ENCODE measurements around the gene PAX7.
"Not testable (repeated sequence)": the region's sequence is repeated elsewhere in the genome, so short reads cannot be mapped to it uniquely, and the experiment has no call there.

Gene PAX7

GRCh38 chr1:18752409-18752808, 121.8 kb downstream of the PAX7 start:
- no peak for DNase-seq (ENCODE audit: low read depth)
- TF ChIP-seq CTCF (conservative IDR thresholded peaks at IDR 0.05; ENCODE audit: low read depth, low read length) = no peak
- H3K4me3 ChIP-seq (ENCODE audit: low read depth, low read length) = no peak overlapping the region

- TF ChIP-seq CTCF (conservative IDR thresholded peaks at IDR 0.05; ENCODE audit: low read depth, low read length) = no peak
- no peak overlapping the region for H3K4me3 ChIP-seq (ENCODE audit: low read depth, low read length)
- DNase-seq (ENCODE audit: low read depth) = no peak
Observed at GRCh38 chr1:18760156-18760555, 129.5 kb downstream of the PAX7 start.

- DNase-seq (ENCODE audit: low read depth) = no peak
- no peak overlapping the region for H3K4me3 ChIP-seq (ENCODE audit: low read depth, low read length)
- no peak for TF ChIP-seq CTCF (conservative IDR thresholded peaks at IDR 0.05; ENCODE audit: low read depth, low read length)
Observed at GRCh38 chr1:18761948-18762840, 131.5 kb downstream of the PAX7 start.

- no peak for DNase-seq (ENCODE audit: low read depth)
- no peak overlapping the region for H3K4me3 ChIP-seq (ENCODE audit: low read depth, low read length)
- TF ChIP-seq CTCF (conservative IDR thresholded peaks at IDR 0.05; ENCODE audit: low read depth, low read length) = no peak
Observed at GRCh38 chr1:18764362-18764761, 133.7 kb downstream of the PAX7 start.

GRCh38 chr1:18765725-18766124, 135.1 kb downstream of the PAX7 start:
- H3K4me3 ChIP-seq (ENCODE audit: low read depth, low read length) = no peak overlapping the region
- no peak for DNase-seq (ENCODE audit: low read depth)
- TF ChIP-seq CTCF (conservative IDR thresholded peaks at IDR 0.05; ENCODE audit: low read depth, low read length) = no peak

GRCh38 chr1:18766328-18766727, 135.7 kb downstream of the PAX7 start:
- no peak for TF ChIP-seq CTCF (conservative IDR thresholded peaks at IDR 0.05; ENCODE audit: low read depth, low read length)
- no peak overlapping the region for H3K4me3 ChIP-seq (ENCODE audit: low read depth, low read length)
- no peak for DNase-seq (ENCODE audit: low read depth)

GRCh38 chr1:18767576-18767975, 136.9 kb downstream of the PAX7 start:
- H3K4me3 ChIP-seq (ENCODE audit: low read depth, low read length); DNase-seq (ENCODE audit: low read depth): not testable (repeated sequence)

Measured in choroid plexus epithelial cell (primary cell).